OCI-LY3 (cell line): Measurements from ENCODE around the gene NLK.
"Not testable (repeated sequence)": the region's sequence is repeated elsewhere in the genome, so short reads cannot be mapped to it uniquely, and the experiment has no call there.

Experiments used
- CTCF ChIP-seq: fragments of 200-600, 300-600 bp; sonication (generic); IDR thresholded peaks from 2 replicates; pipeline ENCODE4 v1.5.1; 2014; ENCODE audit warnings: antibody characterized with exemption, low read length, low read depth
- EZH2phosphoT487 ChIP-seq: fragments of 200-600 bp; shearing (Covaris generic); IDR thresholded peaks from 2 replicates; pipeline ENCODE4 v1.6.1; 2018; ENCODE audit warnings: antibody characterized with exemption, mixed run types, low read depth

GRCh38 chr17:28035884-28036283 lies 6.6 kb upstream of the NLK start:
- not testable (repeated sequence) for TF ChIP-seq CTCF, EZH2phosphoT487
